HepG2 (cell line): ENCODE results near the gene IQCC. TPM values are rescaled to one million over a fixed set of nuclear protein-coding genes. Genes with fewer than 3 reads are reported as not detected.
A peak's percentile ranks its signal among the peaks of the same experiment; 100 is the strongest.

Source experiments
- AKAP8 ChIP-seq: sonication (generic); formaldehyde crosslinking; IDR thresholded peaks from 2 replicates; pipeline ENCODE4 v1.5.1; 2020; ENCODE audit warnings: mild to moderate bottlenecking, missing genetic modification reagents
- FIP1L1 ChIP-seq: fragments of 200-400 bp; formaldehyde crosslinking; IDR thresholded peaks from 2 replicates; pipeline ENCODE4 v1.6.1; 2018; ENCODE audit warnings: low read depth, mild to moderate bottlenecking, low read length, moderate library complexity, borderline replicate concordance; ENCODE audit not compliant: insufficient read depth
- MTF1 ChIP-seq: sonication (generic); formaldehyde crosslinking; IDR thresholded peaks from 2 replicates; pipeline ENCODE4 v1.5.0; 2020; ENCODE audit warnings: missing genetic modification reagents
- NFKB2 ChIP-seq: sonication (generic); formaldehyde crosslinking; IDR thresholded peaks from 2 replicates; pipeline ENCODE4 v1.4.0; 2020; ENCODE audit warnings: missing genetic modification reagents, borderline replicate concordance
- TBP ChIP-seq: sonication (generic); formaldehyde crosslinking; IDR thresholded peaks from 2 replicates; pipeline ENCODE4 v1.5.0; 2020; ENCODE audit warnings: missing genetic modification reagents
- ZEB1 ChIP-seq: IDR thresholded peaks from 2 replicates; pipeline ENCODE4 v1.6.1; 2012; ENCODE audit warnings: mild to moderate bottlenecking, low read depth, inconsistent platforms; ENCODE audit not compliant: insufficient replicate concordance
- ZMYM3 ChIP-seq: sonication (generic); formaldehyde crosslinking; IDR thresholded peaks from 2 replicates; pipeline ENCODE4 v1.5.1; 2020; ENCODE audit warnings: mild to moderate bottlenecking, missing genetic modification reagents
- ZNF549 ChIP-seq: sonication (generic); formaldehyde crosslinking; IDR thresholded peaks from 2 replicates; pipeline ENCODE4 v1.5.0; 2020; ENCODE audit warnings: missing genetic modification reagents
- ZNF879 ChIP-seq: sonication (generic); formaldehyde crosslinking; IDR thresholded peaks from 2 replicates; pipeline ENCODE4 v1.8.1; 2023; ENCODE audit warnings: missing genetic modification reagents
- polyA plus RNA-seq, 8 experiments: library from polyadenylated mRNA; depleted of rRNA in 3 of 8; stranded (reverse) in 7 of 8; unstranded in 1 of 8; fragments of >200 nt; fragmentation: Illumina TruSeq in 4 of 8; extraction: Trizol in 4 of 8; gene quantifications; 2 replicates each; pipeline versions ENCODE4 v1.2.1 to v1.2.3, GENCODE V29; 2011 to 2016; ENCODE audit warnings: low read depth in 4 of 8, missing spikeins in 1 of 8, mixed read lengths in 1 of 8; ENCODE audit not compliant: insufficient read depth in 1 of 8
- total RNA-seq, 5 experiments: library from RNA; depleted of rRNA; stranded (reverse); fragments of >200 nt; fragmentation: Illumina TruSeq; extraction: Trizol; gene quantifications; 2 replicates each; pipeline ENCODE4 v1.2.3, GENCODE V29; 2016; ENCODE audit warnings: low read depth in 1 of 5
- TF ChIP-seq, protein P1 (sequence below): IDR thresholded peaks from 2 replicates; pipeline ENCODE4 v1.6.1; 2016; ENCODE audit warnings: low read depth, missing genetic modification reagents, missing compliant biosample characterization
- TF ChIP-seq, protein P2 (sequence below): sonication (generic); formaldehyde crosslinking; IDR thresholded peaks from 2 replicates; pipeline ENCODE4 v1.5.1; 2020; ENCODE audit warnings: missing genetic modification reagents, mild to moderate bottlenecking, borderline replicate concordance
- TF ChIP-seq, protein P3 (sequence below): sonication (generic); formaldehyde crosslinking; IDR thresholded peaks from 2 replicates; pipeline ENCODE4 v1.5.0; 2020; ENCODE audit warnings: mild to moderate bottlenecking, missing genetic modification reagents
- TF ChIP-seq, protein P4 (sequence below): sonication (generic); formaldehyde crosslinking; IDR thresholded peaks from 2 replicates; pipeline ENCODE4 v1.4.0; 2020; ENCODE audit warnings: mild to moderate bottlenecking, missing genetic modification reagents
- TF ChIP-seq, protein P5 (sequence below): sonication (generic); formaldehyde crosslinking; IDR thresholded peaks from 2 replicates; pipeline ENCODE4 v1.4.0; 2020; ENCODE audit warnings: missing genetic modification reagents; ENCODE audit errors: not compliant biosample characterization

IQCC gene
- total and polyA plus RNA-seq, 2 of the 13 experiments (the other 11 are each of a cell fraction or from before 2014, with no cell fraction given), result 1.7 to 3.0 TPM

DNA sequence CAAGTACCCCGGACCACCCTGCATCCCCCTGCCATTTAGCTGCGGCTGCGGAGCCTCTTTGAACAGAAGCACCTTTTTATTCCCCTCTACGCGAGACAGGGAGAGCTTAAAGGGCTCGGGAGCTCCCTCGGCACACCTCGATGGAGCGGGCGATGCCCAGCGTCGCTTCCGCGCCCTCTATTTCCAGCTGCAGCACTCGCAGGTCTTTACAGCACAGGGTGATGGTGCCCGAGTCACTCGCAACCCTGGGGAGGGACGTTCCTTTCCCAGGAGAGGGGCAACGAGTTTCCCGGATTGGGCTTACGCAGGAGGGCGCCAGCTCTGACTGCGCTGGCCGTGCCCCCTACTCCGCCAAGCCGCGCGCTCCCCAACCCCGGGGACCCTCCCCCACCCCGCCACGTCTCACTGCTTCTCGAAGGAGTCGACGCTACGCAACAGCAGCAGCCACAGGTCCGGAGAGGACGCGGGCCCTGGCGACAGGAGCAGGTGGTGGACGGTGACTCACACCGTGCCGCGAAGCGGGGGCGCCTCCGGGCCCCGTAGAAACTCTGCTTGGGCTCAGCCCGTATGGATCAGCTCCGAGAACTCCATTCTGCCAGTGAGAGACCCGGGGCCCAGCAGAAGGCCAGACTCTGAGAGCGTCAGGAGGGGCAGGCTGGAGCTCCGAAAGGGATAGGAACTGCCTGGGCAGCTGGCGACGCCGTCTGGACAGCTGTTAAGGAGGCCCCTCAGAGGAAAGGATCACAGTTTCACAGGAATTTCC is 35.7 kb downstream of the IQCC start (continued):
- TF ChIP-seq, protein P1, sequence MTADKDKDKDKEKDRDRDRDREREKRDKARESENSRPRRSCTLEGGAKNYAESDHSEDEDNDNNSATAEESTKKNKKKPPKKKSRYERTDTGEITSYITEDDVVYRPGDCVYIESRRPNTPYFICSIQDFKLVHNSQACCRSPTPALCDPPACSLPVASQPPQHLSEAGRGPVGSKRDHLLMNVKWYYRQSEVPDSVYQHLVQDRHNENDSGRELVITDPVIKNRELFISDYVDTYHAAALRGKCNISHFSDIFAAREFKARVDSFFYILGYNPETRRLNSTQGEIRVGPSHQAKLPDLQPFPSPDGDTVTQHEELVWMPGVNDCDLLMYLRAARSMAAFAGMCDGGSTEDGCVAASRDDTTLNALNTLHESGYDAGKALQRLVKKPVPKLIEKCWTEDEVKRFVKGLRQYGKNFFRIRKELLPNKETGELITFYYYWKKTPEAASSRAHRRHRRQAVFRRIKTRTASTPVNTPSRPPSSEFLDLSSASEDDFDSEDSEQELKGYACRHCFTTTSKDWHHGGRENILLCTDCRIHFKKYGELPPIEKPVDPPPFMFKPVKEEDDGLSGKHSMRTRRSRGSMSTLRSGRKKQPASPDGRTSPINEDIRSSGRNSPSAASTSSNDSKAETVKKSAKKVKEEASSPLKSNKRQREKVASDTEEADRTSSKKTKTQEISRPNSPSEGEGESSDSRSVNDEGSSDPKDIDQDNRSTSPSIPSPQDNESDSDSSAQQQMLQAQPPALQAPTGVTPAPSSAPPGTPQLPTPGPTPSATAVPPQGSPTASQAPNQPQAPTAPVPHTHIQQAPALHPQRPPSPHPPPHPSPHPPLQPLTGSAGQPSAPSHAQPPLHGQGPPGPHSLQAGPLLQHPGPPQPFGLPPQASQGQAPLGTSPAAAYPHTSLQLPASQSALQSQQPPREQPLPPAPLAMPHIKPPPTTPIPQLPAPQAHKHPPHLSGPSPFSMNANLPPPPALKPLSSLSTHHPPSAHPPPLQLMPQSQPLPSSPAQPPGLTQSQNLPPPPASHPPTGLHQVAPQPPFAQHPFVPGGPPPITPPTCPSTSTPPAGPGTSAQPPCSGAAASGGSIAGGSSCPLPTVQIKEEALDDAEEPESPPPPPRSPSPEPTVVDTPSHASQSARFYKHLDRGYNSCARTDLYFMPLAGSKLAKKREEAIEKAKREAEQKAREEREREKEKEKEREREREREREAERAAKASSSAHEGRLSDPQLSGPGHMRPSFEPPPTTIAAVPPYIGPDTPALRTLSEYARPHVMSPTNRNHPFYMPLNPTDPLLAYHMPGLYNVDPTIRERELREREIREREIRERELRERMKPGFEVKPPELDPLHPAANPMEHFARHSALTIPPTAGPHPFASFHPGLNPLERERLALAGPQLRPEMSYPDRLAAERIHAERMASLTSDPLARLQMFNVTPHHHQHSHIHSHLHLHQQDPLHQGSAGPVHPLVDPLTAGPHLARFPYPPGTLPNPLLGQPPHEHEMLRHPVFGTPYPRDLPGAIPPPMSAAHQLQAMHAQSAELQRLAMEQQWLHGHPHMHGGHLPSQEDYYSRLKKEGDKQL, result no peak
- TF ChIP-seq MTF1 (no peak), ZEB1 (no peak), FIP1L1 (no peak), TBP (CRISPR knock-in tag) (no peak), ZMYM3 (peak; percentile 14; the same call in 1 of the 2 replicates), ZNF879 (CRISPR knock-in tag) (no peak), NFKB2 (no peak), AKAP8 (CRISPR knock-in tag) (no peak), ZNF549 (CRISPR knock-in tag) (no peak)
- TF ChIP-seq, protein P2, sequence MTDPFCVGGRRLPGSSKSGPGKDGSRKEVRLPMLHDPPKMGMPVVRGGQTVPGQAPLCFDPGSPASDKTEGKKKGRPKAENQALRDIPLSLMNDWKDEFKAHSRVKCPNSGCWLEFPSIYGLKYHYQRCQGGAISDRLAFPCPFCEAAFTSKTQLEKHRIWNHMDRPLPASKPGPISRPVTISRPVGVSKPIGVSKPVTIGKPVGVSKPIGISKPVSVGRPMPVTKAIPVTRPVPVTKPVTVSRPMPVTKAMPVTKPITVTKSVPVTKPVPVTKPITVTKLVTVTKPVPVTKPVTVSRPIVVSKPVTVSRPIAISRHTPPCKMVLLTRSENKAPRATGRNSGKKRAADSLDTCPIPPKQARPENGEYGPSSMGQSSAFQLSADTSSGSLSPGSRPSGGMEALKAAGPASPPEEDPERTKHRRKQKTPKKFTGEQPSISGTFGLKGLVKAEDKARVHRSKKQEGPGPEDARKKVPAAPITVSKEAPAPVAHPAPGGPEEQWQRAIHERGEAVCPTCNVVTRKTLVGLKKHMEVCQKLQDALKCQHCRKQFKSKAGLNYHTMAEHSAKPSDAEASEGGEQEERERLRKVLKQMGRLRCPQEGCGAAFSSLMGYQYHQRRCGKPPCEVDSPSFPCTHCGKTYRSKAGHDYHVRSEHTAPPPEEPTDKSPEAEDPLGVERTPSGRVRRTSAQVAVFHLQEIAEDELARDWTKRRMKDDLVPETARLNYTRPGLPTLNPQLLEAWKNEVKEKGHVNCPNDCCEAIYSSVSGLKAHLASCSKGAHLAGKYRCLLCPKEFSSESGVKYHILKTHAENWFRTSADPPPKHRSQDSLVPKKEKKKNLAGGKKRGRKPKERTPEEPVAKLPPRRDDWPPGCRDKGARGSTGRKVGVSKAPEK (CRISPR knock-in tag), result no peak
- TF ChIP-seq, protein P3, sequence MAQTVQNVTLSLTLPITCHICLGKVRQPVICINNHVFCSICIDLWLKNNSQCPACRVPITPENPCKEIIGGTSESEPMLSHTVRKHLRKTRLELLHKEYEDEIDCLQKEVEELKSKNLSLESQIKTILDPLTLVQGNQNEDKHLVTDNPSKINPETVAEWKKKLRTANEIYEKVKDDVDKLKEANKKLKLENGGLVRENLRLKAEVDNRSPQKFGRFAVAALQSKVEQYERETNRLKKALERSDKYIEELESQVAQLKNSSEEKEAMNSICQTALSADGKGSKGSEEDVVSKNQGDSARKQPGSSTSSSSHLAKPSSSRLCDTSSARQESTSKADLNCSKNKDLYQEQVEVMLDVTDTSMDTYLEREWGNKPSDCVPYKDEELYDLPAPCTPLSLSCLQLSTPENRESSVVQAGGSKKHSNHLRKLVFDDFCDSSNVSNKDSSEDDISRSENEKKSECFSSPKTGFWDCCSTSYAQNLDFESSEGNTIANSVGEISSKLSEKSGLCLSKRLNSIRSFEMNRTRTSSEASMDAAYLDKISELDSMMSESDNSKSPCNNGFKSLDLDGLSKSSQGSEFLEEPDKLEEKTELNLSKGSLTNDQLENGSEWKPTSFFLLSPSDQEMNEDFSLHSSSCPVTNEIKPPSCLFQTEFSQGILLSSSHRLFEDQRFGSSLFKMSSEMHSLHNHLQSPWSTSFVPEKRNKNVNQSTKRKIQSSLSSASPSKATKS (CRISPR knock-in tag), result no peak
- TF ChIP-seq, protein P4, sequence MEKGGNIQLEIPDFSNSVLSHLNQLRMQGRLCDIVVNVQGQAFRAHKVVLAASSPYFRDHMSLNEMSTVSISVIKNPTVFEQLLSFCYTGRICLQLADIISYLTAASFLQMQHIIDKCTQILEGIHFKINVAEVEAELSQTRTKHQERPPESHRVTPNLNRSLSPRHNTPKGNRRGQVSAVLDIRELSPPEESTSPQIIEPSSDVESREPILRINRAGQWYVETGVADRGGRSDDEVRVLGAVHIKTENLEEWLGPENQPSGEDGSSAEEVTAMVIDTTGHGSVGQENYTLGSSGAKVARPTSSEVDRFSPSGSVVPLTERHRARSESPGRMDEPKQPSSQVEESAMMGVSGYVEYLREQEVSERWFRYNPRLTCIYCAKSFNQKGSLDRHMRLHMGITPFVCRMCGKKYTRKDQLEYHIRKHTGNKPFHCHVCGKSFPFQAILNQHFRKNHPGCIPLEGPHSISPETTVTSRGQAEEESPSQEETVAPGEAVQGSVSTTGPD (CRISPR knock-in tag), result no peak
- TF ChIP-seq, protein P5, sequence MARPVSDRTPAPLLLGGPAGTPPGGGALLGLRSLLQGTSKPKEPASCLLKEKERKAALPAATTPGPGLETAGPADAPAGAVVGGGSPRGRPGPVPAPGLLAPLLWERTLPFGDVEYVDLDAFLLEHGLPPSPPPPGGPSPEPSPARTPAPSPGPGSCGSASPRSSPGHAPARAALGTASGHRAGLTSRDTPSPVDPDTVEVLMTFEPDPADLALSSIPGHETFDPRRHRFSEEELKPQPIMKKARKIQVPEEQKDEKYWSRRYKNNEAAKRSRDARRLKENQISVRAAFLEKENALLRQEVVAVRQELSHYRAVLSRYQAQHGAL (CRISPR knock-in tag), result no peak
